B cell (primary cell): Measurements from ENCODE around the gene SLC6A12. TPM values are rescaled to one million over a fixed set of nuclear protein-coding genes. Genes with fewer than 3 reads are reported as not detected.

Experiments used
- ATAC-seq: fragments of 200-7000 bp; cut with Tn5 transposase; one replicate; pipeline ENCODE4 v1.10.0; 2021; ENCODE audit warnings: low read depth, mild to moderate bottlenecking, moderate number of reproducible peaks, moderate library complexity
- CTCF ChIA-PET: fragments of 350-600 bp; sonication (Branson Sonifier 250); formaldehyde crosslinking; loops from one replicate; lab custom pipeline; 2021; ENCODE audit warnings: antibody characterized with exemption, inconsistent platforms; lab: Charles Lee
- POLR2A ChIA-PET: fragments of 350-600 bp; sonication (Branson Sonifier 250); formaldehyde crosslinking; loops from one replicate; lab custom pipeline; 2021; ENCODE audit warnings: antibody characterized with exemption; lab: Charles Lee
- DNase-seq: peaks from one replicate; pipeline ENCODE4 v3.0.0; 2013
- H2AFZ ChIP-seq: 2 replicates; pipeline ENCODE4 v1.6.1; 2012; ENCODE audit warnings: mild to moderate bottlenecking, low read depth, low read length; ENCODE audit not compliant: insufficient read depth, poor library complexity, severe bottlenecking
- H3K27ac ChIP-seq, 2 donors: 1 replicate in 1 of 2; 2 replicates in 1 of 2; pipeline ENCODE4 v1.5.1; 2012 to 2013; ENCODE audit warnings: low read length in 2 of 2, mild to moderate bottlenecking in 2 of 2, moderate library complexity in 1 of 2
- H3K27me3 ChIP-seq, 4 experiments: fragments of 200-600 bp in 1 of 4; sonication (generic) in 1 of 4; replicated peaks in 1 of 4; 1 replicate in 2 of 4; 2 replicates in 2 of 4; pipeline versions ENCODE4 v1.6.1 to v1.7.0; 2013 to 2016; ENCODE audit warnings: low read length in 3 of 4, mild to moderate bottlenecking in 2 of 4, mixed read lengths in 1 of 4, moderate library complexity in 1 of 4; ENCODE audit not compliant: insufficient read depth in 4 of 4, control insufficient read depth in 3 of 4; ENCODE audit errors: control extremely low read depth in 1 of 4
- H3K36me3 ChIP-seq, 2 experiments: replicated peaks in 1 of 2; 1 replicate in 1 of 2; 2 replicates in 1 of 2; pipeline versions ENCODE4 v1.6.1 to v1.7.1; 2013; ENCODE audit warnings: low read length in 1 of 2; ENCODE audit not compliant: insufficient read depth in 2 of 2, control insufficient read depth in 1 of 2; ENCODE audit errors: control extremely low read depth in 1 of 2, extremely low read depth in 1 of 2
- H3K4me1 ChIP-seq, 2 donors: fragments of 200-600 bp in 1 of 2; sonication (generic) in 1 of 2; 1 replicate in 1 of 2; 2 replicates in 1 of 2; pipeline versions ENCODE4 v1.5.1 to v1.6.1; 2013 to 2017; ENCODE audit warnings: low read length in 2 of 2; ENCODE audit not compliant: control insufficient read depth in 2 of 2, insufficient read depth in 2 of 2
- H3K4me2 ChIP-seq: replicated peaks from 2 replicates; pipeline ENCODE3; 2012; ENCODE audit warnings: mild to moderate bottlenecking, low read depth, low read length; ENCODE audit not compliant: poor library complexity, severe bottlenecking
- H3K4me3 ChIP-seq, 5 experiments: fragments of 200-600 bp in 1 of 5; sonication (generic) in 1 of 5; 1 replicate in 3 of 5; 2 replicates in 2 of 5; pipeline versions ENCODE4 v1.5.1 to v1.7.0; 2011 to 2016; ENCODE audit warnings: low read length in 4 of 5, mild to moderate bottlenecking in 4 of 5, low read depth in 2 of 5, control low read depth in 1 of 5, moderate library complexity in 1 of 5; ENCODE audit not compliant: insufficient read depth in 1 of 5; ENCODE audit errors: control extremely low read depth in 1 of 5, extremely low read depth in 1 of 5
- H3K79me2 ChIP-seq: fragments of 200-600 bp; sonication (generic); one replicate; pipeline ENCODE4 v1.6.0; 2016; ENCODE audit warnings: low read length; ENCODE audit not compliant: control insufficient read depth, insufficient read depth
- H3K9ac ChIP-seq: fragments of 200-600 bp; sonication (generic); 2 replicates; pipeline ENCODE4 v1.6.1; 2017; ENCODE audit warnings: mild to moderate bottlenecking, low read length, moderate library complexity
- H3K9me3 ChIP-seq, 3 donors: one replicate each; pipeline versions ENCODE4 v1.6.1 to v1.7.1; 2013; ENCODE audit warnings: low read length in 2 of 3; ENCODE audit not compliant: control insufficient read depth in 2 of 3, insufficient read depth in 1 of 3; ENCODE audit errors: control extremely low read depth in 1 of 3
- H4K20me1 ChIP-seq: 2 replicates; pipeline ENCODE4 v1.6.0; 2012; ENCODE audit warnings: mild to moderate bottlenecking, low read length; ENCODE audit not compliant: insufficient read depth, control insufficient read depth, poor library complexity, severe bottlenecking
- H3K27ac Mint-ChIP-seq: one replicate; pipeline ENCODE4 v1.8.0; 2021; ENCODE audit warnings: mixed read lengths
- H3K27me3 Mint-ChIP-seq: one replicate; pipeline ENCODE4 v1.8.0; 2021; ENCODE audit warnings: mixed read lengths
- H3K4me1 Mint-ChIP-seq: one replicate; pipeline ENCODE4 v1.8.0; 2021; ENCODE audit warnings: mixed read lengths
- H3K4me3 Mint-ChIP-seq: one replicate; pipeline ENCODE4 v1.8.0; 2021; ENCODE audit warnings: mixed read lengths
- H3K9me3 Mint-ChIP-seq: one replicate; pipeline ENCODE4 v1.8.0; 2022; ENCODE audit warnings: mixed read lengths; ENCODE audit not compliant: insufficient read depth
- EZH2 ChIP-seq: IDR thresholded peaks from 2 replicates; pipeline ENCODE4 v1.6.1; 2012; ENCODE audit warnings: borderline replicate concordance, low read depth, mild to moderate bottlenecking, moderate library complexity, low read length; ENCODE audit not compliant: insufficient read depth, poor library complexity, severe bottlenecking
- WGBS: methylation state at CpG from one replicate; pipeline ENCODE4 v1.1.5; 2013; ENCODE audit warnings: missing lambda C conversion rate; ENCODE audit not compliant: insufficient coverage; 5-methylcytosine and 5-hydroxymethylcytosine counted together
- intact Hi-C: fragments of 100-400 bp; cut with micrococcal nuclease; formaldehyde crosslinking; loops from one replicate; pipeline ENCODE4 v1.10.0; 2022
- polyA plus RNA-seq: library from polyadenylated mRNA; depleted of rRNA; stranded (reverse); fragments of >200 nt; gene quantifications from 2 replicates; pipeline ENCODE4 v1.2.3, GENCODE V29; 2012
- total RNA-seq, 2 donors: library from RNA; stranded (reverse); fragments of 120-200 nt in 1 of 2; gene quantifications; 1 replicate in 1 of 2; 2 replicates in 1 of 2; pipeline versions ENCODE4 v1.2.3 to v1.2.4, GENCODE V29; 2013 to 2022
- TF ChIP-seq, protein P1 (sequence below): fragments of 200-600 bp; IDR thresholded peaks from one replicate; pipeline ENCODE4 v1.8.0; 2022; ENCODE audit warnings: antibody characterized with exemption, mild to moderate bottlenecking

Gene SLC6A12
- total and polyA plus RNA-seq, 2 donors (not counting 1 experiment from before 2014, with no cell fraction given): 0.06 TPM; not detected in 1

DNA sequence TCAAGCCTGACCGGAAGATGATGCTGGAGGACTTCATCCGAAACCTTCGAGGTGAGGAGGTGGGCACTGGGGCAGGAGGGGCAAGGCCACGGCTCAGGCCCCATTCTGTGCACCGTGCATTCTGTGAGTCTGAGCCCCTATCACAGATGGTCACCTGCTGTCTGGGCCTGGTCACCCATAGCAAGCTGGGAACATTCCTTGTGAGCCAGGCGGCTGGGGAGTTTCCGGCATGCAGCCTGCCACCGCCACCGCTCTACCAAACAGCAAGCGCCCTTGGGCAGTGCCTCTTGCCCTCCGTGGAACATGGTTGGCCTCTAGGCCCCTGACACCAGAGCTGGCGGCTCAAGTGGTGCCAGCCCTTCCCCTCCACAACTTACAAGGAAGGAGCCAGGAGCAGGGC lies 56.3 kb downstream of the SLC6A12 start:
- Histone ChIP-seq H3K36me3 (no peaks in the 10 kb centered on the region), H3K27ac (no peak overlapping the region), H3K9me3 (peaks cover 0 to 4% (median 0%) of the 10 kb centered on the region in 3 donors), H4K20me1 (no peaks in the 10 kb centered on the region), H3K9ac (no peak overlapping the region), H3K4me2 (no peak overlapping the region), H2AFZ (no peak overlapping the region), H3K4me1 (no peaks in the 10 kb centered on the region), H3K27me3 (no peaks in the 10 kb centered on the region), H3K4me3 (no peak overlapping the region), H3K79me2 (no peaks in the 10 kb centered on the region)
- Mint-ChIP-seq H3K9me3 (peaks cover 2% of the 10 kb centered on the region), H3K4me1 (no peaks in the 10 kb centered on the region), H3K27me3 (peaks cover 2% of the 10 kb centered on the region), H3K27ac (no peak overlapping the region), H3K4me3 (no peak overlapping the region)
- ChIA-PET POLR2A (no interaction called here), CTCF (no interaction called here)
- intact Hi-C loops: no loop called here
- WGBS: 97% methylated on average over 12 of the region's 12 CpGs
- ATAC-seq (no peak), DNase-seq (no peak)
- TF ChIP-seq, protein P1, sequence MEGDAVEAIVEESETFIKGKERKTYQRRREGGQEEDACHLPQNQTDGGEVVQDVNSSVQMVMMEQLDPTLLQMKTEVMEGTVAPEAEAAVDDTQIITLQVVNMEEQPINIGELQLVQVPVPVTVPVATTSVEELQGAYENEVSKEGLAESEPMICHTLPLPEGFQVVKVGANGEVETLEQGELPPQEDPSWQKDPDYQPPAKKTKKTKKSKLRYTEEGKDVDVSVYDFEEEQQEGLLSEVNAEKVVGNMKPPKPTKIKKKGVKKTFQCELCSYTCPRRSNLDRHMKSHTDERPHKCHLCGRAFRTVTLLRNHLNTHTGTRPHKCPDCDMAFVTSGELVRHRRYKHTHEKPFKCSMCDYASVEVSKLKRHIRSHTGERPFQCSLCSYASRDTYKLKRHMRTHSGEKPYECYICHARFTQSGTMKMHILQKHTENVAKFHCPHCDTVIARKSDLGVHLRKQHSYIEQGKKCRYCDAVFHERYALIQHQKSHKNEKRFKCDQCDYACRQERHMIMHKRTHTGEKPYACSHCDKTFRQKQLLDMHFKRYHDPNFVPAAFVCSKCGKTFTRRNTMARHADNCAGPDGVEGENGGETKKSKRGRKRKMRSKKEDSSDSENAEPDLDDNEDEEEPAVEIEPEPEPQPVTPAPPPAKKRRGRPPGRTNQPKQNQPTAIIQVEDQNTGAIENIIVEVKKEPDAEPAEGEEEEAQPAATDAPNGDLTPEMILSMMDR: no peak
- TF ChIP-seq EZH2: no peak

DNA sequence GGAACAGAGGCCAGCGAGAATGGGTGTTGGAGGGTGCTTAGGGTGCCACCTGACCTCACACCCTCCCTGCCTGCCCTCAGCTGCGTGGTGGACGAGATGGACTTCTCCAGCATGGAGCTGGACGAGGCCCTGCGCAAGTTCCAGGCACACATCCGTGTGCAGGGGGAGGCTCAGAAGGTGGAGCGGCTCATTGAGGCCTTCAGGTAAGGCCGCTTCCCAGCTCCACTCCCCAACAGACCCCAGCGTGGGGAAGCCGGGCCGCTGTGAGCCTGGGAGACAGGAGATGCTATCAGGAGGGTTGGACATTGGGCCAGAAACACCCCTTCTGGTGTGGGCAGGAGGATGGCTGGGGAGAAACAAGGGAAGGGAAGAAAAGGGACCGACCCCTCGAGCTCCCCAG lies 57.0 kb downstream of the SLC6A12 start:
- H3K9ac ChIP-seq: no peak overlapping the region
- H3K27me3 ChIP-seq: no peaks in the 10 kb centered on the region
- H3K9me3 Mint-ChIP-seq: peaks cover 2% of the 10 kb centered on the region
- no peaks in the 10 kb centered on the region for H3K36me3 ChIP-seq
- H3K4me2 ChIP-seq: no peak overlapping the region
- TF ChIP-seq EZH2: no peak
- TF ChIP-seq, protein P1: no peak
- no peak overlapping the region for H3K4me3 Mint-ChIP-seq
- DNase-seq (no peak), ATAC-seq (no peak)
- H3K27ac Mint-ChIP-seq: no peak overlapping the region
- POLR2A ChIA-PET: no interaction called here
- H2AFZ ChIP-seq: no peak overlapping the region
- H3K4me3 ChIP-seq: no peak overlapping the region
- H3K27me3 Mint-ChIP-seq: peaks cover 6% of the 10 kb centered on the region
- H3K79me2 ChIP-seq: no peaks in the 10 kb centered on the region
- 91% methylated on average over 6 of the region's 13 CpGs for whole genome bisulfite sequencing
- no peak overlapping the region for H3K27ac ChIP-seq
- CTCF ChIA-PET: no interaction called here
- intact Hi-C loops: no loop called here
- H3K4me1 ChIP-seq: no peaks in the 10 kb centered on the region
- H4K20me1 ChIP-seq: no peaks in the 10 kb centered on the region
- no peaks in the 10 kb centered on the region for H3K4me1 Mint-ChIP-seq
- peaks cover 0 to 4% (median 0%) of the 10 kb centered on the region in 3 donors for H3K9me3 ChIP-seq
